Left renal cortex interstitium (tissue), 4 donors: Measurements from ENCODE around the gene HDAC5. TPM values are rescaled to one million over a fixed set of nuclear protein-coding genes. Genes with fewer than 3 reads are reported as not detected.
"Not testable (repeated sequence)": the region's sequence is repeated elsewhere in the genome, so short reads cannot be mapped to it uniquely, and the experiment has no call there.

Experiments
- DNase-seq, 4 donors: peaks; one replicate each; pipeline ENCODE4 v3.0.0-alpha.2; 2013; ENCODE audit warnings: low read depth in 4 of 4, low spot score in 2 of 4, missing footprints in 1 of 4
- polyA plus RNA-seq, 4 donors: library from polyadenylated mRNA; unstranded; fragments of 120-200 nt; gene quantifications; one replicate each; pipeline ENCODE4 v1.2.1, GENCODE V29; 2013; ENCODE audit not compliant: insufficient read length in 4 of 4

Gene HDAC5
- polyA plus RNA-seq, 4 donors, result 45.7 to 66.1 (median 52.1) TPM

- no peak for DNase-seq
Observed at GRCh38 chr17:44039829-44040635, 83.4 kb downstream of the HDAC5 start.

- DNase-seq, result no peak
Observed at GRCh38 chr17:44038604-44039011, 84.8 kb downstream of the HDAC5 start.

- no peak for DNase-seq
Observed at GRCh38 chr17:44037471-44037870, 86.0 kb downstream of the HDAC5 start.

- not testable (repeated sequence) for DNase-seq
Observed at GRCh38 chr17:44034688-44035087, 88.8 kb downstream of the HDAC5 start.

GRCh38 chr17:44033861-44034408 lies 89.5 kb downstream of the HDAC5 start:
- DNase-seq, result no peak

- no peak for DNase-seq
Observed at GRCh38 chr17:44030482-44030881, 93.0 kb downstream of the HDAC5 start.

- DNase-seq, result no peak
Observed at GRCh38 chr17:44029736-44030135, 93.7 kb downstream of the HDAC5 start.

Other genes starting within 250 kb of the HDAC5 start
- gene MPP2, start 216.1 kb downstream of the HDAC5 start, polyA plus RNA-seq, result 1 to 10 TPM; 4.7 to 7.6 (median 7.2) TPM
- under 1 TPM in 1 of 4 donors, not detected in 3; 0.52 TPM for gene PPY, start 181.2 kb downstream of the HDAC5 start, polyA plus RNA-seq
- gene PYY, start 169.7 kb downstream of the HDAC5 start, polyA plus RNA-seq, result under 1 TPM; 0.21 to 0.33 (median 0.24) TPM
- gene NAGS, start 119.0 kb downstream of the HDAC5 start, polyA plus RNA-seq, result 1 to 10 TPM; 3.3 to 3.9 (median 3.5) TPM
- gene TMEM101, start 108.7 kb downstream of the HDAC5 start, polyA plus RNA-seq, result 10 to 100 TPM; 40.7 to 48.5 (median 46.9) TPM
- gene LSM12, start 57.0 kb downstream of the HDAC5 start, polyA plus RNA-seq, result 10 to 100 TPM; 38.6 to 43.5 (median 40.2) TPM
- 100 to 1,000 TPM in 1 of 4 donors, 10 to 100 TPM in 3; 73.2 to 104 (median 83.4) TPM for gene G6PC3, start 52.9 kb downstream of the HDAC5 start, polyA plus RNA-seq
- gene HROB, start 18.3 kb upstream of the HDAC5 start, polyA plus RNA-seq, result 1 to 10 TPM; 3.7 to 5.8 (median 5.0) TPM
- gene ASB16, start 47.1 kb upstream of the HDAC5 start, polyA plus RNA-seq, result 1 to 10 TPM; 1.7 to 4.8 (median 3.1) TPM
- 10 to 100 TPM; 42.9 to 54.2 (median 51.6) TPM for gene TMUB2, start 63.3 kb upstream of the HDAC5 start, polyA plus RNA-seq
- gene ATXN7L3, start 76.2 kb upstream of the HDAC5 start, polyA plus RNA-seq, result 10 to 100 TPM; 63.4 to 70.7 (median 67.5) TPM
- 100 to 1,000 TPM; 124 to 142 (median 130) TPM for gene UBTF, start 96.0 kb upstream of the HDAC5 start, polyA plus RNA-seq
- gene SLC4A1, start 144.5 kb upstream of the HDAC5 start, polyA plus RNA-seq, result 10 to 100 TPM in 2 of 4 donors, 1 to 10 TPM in 2; 6.6 to 23.4 (median 10.3) TPM
- 1 to 10 TPM; 1.5 to 2.8 (median 1.7) TPM for gene RUNDC3A, start 185.0 kb upstream of the HDAC5 start, polyA plus RNA-seq
- gene SLC25A39, start 201.2 kb upstream of the HDAC5 start, polyA plus RNA-seq, result 100 to 1,000 TPM in 3 of 4 donors, 10 to 100 TPM in 1; 89.3 to 120 (median 107) TPM
- gene GRN, start 221.7 kb upstream of the HDAC5 start, polyA plus RNA-seq, result 100 to 1,000 TPM; 236 to 317 (median 277) TPM
- 10 to 100 TPM; 28.5 to 57.4 (median 44.5) TPM for gene FAM171A2, start 240.2 kb upstream of the HDAC5 start, polyA plus RNA-seq